Stimulated activated CD4-positive, alpha-beta T cell treated with anti-CD3 and anti-CD28 coated beads, Interleukin-4, amount 100 ng/mL, for 1 hour (primary cell): Measurements from ENCODE around the gene ZNF326.
"Not testable (repeated sequence)": the region's sequence is repeated elsewhere in the genome, so short reads cannot be mapped to it uniquely, and the experiment has no call there.

Experiments used
- DNase-seq: peaks from one replicate; pipeline ENCODE4 v3.0.0-alpha.2; 2020

Gene ZNF326

GRCh38 chr1:89999208-89999607 lies 4.3 kb downstream of the ZNF326 start:
- DNase-seq = no peak

DNA sequence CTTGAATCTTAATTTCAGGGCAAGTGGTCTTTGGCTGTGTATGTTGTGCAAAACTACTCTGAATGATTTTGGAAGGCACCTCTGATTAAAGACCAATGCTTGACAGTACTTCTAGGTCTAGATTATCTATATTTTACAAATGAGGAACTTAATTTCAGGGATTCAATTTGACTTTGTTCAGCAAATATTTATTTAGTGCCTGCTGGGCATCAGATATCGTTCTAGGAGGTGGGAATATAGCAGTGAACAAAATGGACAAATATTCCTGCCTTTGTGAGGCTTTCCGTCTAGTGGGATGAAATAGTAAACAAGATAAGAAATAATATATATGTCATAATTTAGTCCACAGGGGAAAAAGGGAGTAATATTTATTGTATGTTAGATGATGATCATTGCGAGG lies 4.7 kb downstream of the ZNF326 start:
- DNase-seq = no peak

GRCh38 chr1:90000934-90001676 lies 6.2 kb downstream of the ZNF326 start:
- DNase-seq = no peak

DNA sequence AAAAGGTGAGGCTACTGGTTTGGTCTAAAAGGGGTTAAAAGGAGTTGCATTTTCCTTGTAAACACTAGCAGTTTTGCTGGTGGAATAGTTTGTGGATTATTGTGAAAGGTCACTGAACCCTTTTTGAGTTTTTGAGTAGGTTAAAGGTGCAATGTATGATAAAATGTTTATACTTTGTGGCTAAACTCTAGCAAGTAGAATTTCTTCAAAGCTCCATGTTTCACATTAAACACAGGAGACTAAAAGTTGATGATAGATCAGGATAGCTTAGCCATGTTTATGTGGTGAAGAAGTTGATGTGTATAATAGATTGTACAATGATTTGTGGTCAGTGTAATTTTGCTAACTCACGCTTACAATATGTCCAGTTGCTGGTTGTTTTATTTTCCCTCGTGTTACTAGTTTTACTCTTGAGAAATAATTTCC lies 13.1 kb downstream of the ZNF326 start:
- DNase-seq = no peak

DNA sequence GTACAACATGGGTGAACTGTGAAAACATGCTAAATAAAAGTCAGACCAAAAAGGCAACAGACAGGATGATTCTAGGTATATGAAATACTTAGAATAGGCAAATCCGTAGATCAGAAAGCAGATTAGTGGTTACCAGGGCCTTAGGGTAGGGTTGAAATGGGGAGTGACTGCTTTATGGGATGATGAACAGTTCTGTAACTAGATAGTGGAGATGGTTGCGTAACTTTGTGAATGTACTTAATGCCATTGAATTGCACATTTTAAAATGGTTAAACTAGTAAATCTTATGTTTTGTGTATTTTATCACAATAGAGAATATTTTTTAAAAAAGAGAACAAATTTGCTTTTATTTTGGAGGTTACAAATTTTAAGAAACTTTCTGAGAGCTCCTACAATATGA lies 17.4 kb downstream of the ZNF326 start:
- no peak for DNase-seq

GRCh38 chr1:90023691-90024090 lies 28.8 kb downstream of the ZNF326 start:
- no peak for DNase-seq

DNA sequence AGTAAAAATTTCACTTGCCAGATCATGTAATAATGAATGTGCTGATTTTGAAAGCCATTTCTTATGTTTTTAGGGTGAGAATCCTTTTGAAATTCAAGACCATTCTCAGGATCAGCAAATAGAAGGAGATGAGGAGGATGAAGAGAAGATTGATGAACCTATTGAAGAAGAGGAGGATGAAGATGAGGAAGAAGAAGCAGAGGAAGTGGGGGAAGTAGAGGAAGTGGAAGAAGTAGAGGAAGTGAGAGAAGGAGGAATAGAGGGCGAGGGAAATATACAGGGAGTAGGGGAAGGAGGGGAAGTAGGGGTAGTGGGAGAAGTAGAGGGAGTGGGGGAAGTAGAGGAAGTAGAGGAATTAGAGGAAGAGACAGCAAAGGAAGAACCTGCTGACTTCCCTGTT lies 32.4 kb downstream of the ZNF326 start:
- DNase-seq = no peak

GRCh38 chr1:90039652-90040051 lies 44.7 kb downstream of the ZNF326 start:
- DNase-seq = no peak

DNA sequence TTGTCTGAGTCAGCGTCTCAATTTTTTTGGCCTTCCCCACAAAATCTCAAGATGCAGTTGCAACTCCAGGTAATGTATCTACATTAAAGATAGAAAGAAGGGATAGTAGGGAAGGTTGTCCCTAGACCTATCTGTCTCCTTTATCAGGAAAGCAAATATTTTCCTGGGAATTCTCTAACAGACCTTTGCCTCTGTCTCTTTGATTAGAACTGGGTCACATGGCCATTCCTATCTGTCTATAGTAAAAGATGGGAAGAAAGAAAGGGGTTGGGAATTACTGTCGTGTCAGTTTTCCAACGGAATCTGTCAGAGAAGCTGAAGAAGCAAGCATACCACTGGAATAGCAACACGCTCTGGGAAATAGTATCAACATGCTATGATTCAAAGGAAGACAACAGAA lies 48.7 kb downstream of the ZNF326 start:
- no peak for DNase-seq

GRCh38 chr1:90044346-90044745 lies 49.4 kb downstream of the ZNF326 start:
- DNase-seq = no peak

DNA sequence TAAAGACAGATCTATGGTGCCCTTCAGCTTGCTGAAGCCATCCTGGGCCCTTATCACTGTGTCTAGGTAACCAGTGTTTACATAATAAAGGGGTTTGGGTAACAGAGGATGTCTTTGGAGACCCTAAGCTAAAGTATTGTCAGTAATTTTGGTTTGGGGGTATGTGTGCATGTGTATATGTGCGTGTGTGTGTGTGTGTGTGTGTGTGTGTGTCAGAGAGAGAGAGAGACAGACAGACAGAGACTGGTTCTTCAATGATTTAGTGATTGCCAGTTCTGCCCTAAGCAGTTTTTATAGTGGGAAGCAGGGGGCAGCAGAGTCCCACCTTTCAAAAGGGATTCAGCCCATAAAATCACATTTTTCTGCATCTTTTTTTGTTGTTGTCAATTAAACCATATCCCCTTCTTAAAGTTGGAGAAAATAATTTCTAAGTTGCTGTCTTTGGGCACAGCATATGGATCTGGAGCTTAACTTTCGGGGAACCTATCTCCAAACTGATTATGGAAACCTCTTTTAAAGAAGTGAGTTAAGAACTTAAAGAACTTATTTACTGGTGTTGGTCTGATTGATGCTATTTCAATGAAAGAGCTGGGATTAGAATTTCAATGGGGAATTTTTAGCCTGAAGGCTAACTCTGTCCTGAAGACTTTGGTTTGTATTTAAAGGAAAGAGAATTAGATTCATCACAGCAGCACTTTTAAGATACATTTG lies 51.1 kb downstream of the ZNF326 start:
- peak; percentile 14 for DNase-seq

DNA sequence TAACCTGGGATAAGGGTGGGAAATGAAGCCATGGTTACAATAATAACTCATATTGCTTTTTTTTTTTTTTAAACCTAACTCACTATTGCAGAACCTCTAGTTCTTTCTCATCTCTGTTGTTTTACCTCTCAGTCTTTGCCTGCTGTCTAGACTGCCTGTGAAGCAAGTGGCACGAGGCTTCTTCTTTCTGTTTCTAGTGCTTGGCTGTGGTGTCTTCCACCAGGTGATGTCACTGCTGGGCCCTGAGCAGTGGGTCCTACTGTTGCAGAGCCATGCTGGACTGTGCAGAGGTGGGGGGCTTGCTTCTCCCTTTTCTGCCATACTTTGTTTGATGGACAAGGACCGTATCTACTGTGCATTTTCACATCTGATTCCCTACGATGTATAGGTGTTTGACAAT lies 51.7 kb downstream of the ZNF326 start:
- no peak for DNase-seq

DNA sequence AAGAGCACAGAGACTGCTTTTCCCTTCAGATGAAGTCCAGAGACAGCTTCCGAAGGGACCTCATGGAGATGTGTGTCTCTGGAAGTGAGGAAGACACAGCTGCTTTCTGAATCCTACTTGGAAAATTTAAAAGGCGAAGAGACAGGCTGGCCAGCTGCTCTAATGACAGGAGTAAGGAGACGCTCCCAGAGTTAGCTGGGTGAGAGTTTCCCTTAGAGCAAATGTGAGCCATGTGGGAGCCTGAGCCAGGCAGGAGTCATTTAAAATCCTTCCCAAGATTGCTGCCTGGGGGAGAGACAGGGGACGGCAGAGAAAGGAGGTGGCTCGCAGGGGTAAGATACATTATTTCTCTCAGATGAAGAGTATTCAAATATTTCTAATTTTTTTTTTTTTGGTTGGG lies 53.1 kb downstream of the ZNF326 start:
- DNase-seq = no peak

DNA sequence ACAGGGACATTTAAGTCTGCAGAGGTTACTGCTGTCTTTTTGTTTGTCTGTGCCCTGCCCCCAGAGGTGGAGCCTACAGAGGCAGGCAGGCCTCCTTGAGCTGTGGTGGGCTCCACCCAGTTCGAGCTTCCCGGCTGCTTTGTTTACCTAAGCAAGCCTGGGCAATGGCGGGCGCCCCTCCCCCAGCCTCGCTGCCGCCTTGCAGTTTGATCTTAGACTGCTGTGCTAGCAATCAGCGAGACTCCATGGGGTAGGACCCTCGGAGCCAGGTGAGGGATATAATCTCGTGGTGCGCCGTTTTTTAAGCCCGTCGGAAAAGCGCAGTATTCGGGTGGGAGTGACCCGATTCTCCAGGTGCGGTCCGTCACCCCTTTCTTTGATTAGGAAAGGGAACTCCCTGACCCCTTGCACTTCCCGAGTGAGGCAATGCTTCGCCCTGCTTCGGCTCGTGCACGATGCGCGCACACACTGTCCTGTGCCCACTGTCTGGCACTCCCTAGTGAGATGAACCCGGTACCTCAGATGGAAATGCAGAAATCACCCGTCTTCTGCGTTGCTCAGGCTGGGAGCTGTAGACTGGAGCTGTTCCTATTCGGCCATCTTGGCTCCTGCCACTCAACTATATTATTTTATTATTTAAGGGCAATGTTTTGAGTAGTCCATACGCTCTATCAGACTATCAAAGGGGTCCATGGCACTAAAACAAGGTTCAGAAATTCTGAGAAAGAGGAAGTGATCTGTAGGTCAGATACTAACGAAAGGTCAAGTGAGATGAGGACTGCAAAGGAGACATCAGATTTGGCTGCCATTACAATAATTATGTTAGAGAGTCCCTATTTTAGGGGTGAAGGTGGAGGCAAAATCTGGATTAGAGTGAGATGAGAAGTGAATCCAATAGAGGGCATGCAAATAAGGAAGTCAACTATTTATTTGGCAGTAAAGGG lies 68.1 kb downstream of the ZNF326 start:
- DNase-seq = not testable (repeated sequence)

GRCh38 chr1:90064109-90064508 lies 69.2 kb downstream of the ZNF326 start:
- not testable (repeated sequence) for DNase-seq

GRCh38 chr1:90067194-90067931 lies 72.5 kb downstream of the ZNF326 start:
- DNase-seq = no peak

DNA sequence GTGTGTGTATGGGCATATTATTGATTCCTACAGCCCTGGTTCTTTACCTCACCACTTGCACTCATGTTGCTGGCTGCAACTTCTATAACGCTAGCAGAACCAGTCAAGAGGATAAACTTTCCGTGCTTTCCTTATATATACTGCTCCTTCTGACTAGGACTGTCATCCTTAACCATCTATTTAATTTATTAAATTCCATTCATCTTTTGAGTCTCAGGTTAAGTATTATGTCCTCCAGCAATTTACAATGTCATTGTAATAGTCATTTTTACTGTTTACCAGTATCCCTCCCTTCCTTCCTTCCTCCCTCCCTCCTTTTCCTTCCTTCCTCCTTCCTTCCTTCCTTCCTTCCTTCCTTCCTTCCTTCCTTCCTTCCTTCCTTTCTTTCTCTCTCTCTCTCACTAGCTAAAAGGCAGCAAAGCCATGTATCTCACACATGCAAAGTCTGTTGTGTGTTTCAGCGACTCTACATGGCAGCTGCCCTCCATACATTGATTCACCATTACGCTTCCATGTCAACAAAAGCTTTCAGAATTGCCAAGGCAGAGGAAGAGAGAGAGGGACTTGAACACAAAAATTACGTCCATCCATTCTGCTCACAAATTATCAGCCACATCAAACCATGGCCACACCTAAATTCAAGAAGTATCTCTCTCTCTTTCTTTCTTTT lies 73.8 kb downstream of the ZNF326 start:
- DNase-seq = no peak

- no peak for DNase-seq
Observed at GRCh38 chr1:90074137-90074536, 79.2 kb downstream of the ZNF326 start.

DNA sequence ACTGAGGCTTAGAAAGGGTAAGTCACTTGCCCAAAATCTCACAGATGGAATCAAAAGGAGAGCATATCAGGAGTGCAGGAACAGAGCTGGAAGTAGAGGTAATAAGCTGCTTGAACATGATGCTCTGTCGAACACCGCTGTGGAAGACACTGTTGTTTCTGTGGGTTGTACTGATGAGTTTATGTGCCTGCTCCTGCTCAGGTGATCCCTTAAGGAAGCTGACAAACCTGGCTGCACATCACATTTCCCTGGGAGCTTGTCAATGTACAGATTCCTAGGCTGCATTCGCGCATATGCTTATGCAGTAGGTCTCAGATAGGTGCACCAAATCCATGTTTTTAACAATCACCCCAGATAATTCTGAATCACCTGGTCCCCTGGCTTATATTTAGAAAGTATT lies 79.7 kb downstream of the ZNF326 start:
- no peak for DNase-seq

- no peak for DNase-seq
Observed at GRCh38 chr1:90074970-90075391, 80.1 kb downstream of the ZNF326 start.

DNA sequence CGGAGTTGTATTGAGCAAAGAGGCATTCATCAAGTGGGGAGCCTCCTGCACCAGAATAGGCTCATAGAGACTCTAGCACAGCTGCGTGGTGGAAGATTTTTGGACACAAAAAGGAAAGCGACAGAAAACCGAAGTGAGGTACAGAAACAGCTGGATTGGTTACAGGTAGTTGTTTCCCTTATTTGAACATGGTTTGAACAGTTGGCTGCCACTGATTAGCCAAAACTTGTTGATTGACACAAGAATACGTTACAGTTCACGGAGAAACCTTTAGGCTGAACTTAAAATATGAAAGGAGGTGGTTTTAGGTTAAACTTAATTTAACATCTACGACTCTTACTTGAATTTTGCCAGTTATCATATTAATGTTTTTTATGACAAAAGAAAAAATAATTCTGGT lies 89.1 kb downstream of the ZNF326 start:
- DNase-seq = no peak
